ENCODE results near the gene TMPRSS4. TPM values are rescaled to one million over a fixed set of nuclear protein-coding genes. Genes with fewer than 3 reads are reported as not detected.

TMPRSS4 gene
- total RNA-seq, 1 experiment from 2014 or later, result not detected

DNA sequence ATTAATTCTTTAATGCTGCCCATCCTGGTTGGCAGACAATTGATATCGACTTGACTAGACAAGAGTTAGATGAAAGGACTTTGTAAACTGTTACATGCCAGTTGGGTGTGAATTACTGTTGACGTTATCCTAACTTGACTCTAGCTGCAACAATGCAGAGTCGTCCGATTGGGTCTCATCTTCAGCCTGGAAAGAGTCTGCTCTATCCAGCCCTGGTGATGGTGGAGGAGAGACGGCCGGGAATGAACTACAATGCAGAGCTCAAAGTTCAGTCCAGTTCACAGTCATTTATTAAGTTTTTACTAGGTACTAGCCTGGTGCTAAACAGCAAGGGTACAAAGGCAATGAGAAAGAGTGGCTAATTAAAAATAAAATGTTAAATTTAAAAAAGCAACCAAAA lies 14.8 kb downstream of the TMPRSS4 start:
- ChIA-PET CTCF (interaction anchor here (0.6 to 1.3 kb wide), 2 partner anchors 13 kb away, joined by 3 to 4 read pairs; no protein-coding TSS in a partner anchor), POLR2A (interaction anchor here (0.8 kb wide), 1 partner anchor 76 kb away, joined by 3 read pairs; no protein-coding TSS in a partner anchor)
- Mint-ChIP-seq H3K27ac (ENCODE audit: low read depth, unreplicated experiment) (no peak overlapping the region), H3K9me3 (ENCODE audit: unreplicated experiment) (no peaks in the 10 kb centered on the region), H3K36me3 (ENCODE audit: insufficient read depth, unreplicated experiment) (no peaks in the 10 kb centered on the region), H3K4me1 (ENCODE audit: insufficient read depth, unreplicated experiment) (peaks cover 6% of the 10 kb centered on the region), H3K27me3 (ENCODE audit: insufficient read depth, unreplicated experiment) (no peaks in the 10 kb centered on the region), H3K4me3 (ENCODE audit: unreplicated experiment) (no peak overlapping the region)
- intact Hi-C loops (cut with micrococcal nuclease), result no loop called here
- TF ChIP-seq, protein P1, sequence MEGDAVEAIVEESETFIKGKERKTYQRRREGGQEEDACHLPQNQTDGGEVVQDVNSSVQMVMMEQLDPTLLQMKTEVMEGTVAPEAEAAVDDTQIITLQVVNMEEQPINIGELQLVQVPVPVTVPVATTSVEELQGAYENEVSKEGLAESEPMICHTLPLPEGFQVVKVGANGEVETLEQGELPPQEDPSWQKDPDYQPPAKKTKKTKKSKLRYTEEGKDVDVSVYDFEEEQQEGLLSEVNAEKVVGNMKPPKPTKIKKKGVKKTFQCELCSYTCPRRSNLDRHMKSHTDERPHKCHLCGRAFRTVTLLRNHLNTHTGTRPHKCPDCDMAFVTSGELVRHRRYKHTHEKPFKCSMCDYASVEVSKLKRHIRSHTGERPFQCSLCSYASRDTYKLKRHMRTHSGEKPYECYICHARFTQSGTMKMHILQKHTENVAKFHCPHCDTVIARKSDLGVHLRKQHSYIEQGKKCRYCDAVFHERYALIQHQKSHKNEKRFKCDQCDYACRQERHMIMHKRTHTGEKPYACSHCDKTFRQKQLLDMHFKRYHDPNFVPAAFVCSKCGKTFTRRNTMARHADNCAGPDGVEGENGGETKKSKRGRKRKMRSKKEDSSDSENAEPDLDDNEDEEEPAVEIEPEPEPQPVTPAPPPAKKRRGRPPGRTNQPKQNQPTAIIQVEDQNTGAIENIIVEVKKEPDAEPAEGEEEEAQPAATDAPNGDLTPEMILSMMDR (IDR thresholded peaks at IDR 0.05; ENCODE audit: unreplicated experiment), result no peak
- DNase-seq (ENCODE audit: unreplicated experiment), result no peak
- no TSS peak for BruUV-seq (replicated peaks)

DNA sequence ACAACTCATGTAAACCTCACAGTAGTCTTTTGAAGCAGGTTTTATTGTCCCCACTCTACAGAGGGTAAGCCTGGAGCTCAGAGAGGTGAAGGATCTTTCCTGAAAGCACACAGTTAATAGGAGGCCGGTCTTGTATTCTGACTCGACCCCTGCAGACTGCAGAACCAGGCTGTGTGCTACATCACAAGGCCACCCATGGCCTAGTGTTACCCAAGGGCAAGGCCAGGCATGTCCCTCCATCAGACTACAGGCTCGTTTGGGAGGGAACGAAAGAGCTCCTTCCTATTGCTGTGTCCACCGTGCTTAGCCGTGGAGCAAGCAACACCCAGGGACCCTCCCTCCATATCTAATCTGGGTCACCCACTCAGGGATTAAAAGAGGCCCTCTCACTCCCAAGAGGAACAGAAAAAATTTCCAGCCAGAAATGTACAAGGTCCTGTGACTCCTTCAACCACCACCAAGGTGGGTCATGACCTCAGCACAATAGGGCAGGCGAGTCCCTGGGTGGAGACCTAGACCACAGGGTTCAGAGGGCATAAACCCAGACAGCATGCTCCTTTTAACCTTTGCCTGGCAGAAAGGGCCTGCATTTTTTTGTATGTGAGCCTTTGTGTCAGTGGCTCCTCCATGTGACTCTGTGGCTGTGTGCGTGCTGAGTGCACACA lies 16.2 kb downstream of the TMPRSS4 start:
- Mint-ChIP-seq H3K27me3 (ENCODE audit: insufficient read depth, unreplicated experiment) (peaks cover 7% of the 10 kb centered on the region), H3K27ac (ENCODE audit: low read depth, unreplicated experiment) (peak overlapping the region; percentile 11), H3K9me3 (ENCODE audit: unreplicated experiment) (no peaks in the 10 kb centered on the region), H3K36me3 (ENCODE audit: insufficient read depth, unreplicated experiment) (no peaks in the 10 kb centered on the region), H3K4me3 (ENCODE audit: unreplicated experiment) (no peak overlapping the region), H3K4me1 (ENCODE audit: insufficient read depth, unreplicated experiment) (peaks cover 6% of the 10 kb centered on the region)
- DNase-seq (ENCODE audit: unreplicated experiment), result peak; percentile 28
- ChIA-PET POLR2A (interaction anchor here (0.7 to 1.1 kb wide), 3 partner anchors 18 to 274 kb away, joined by 3 read pairs; no protein-coding TSS in a partner anchor), CTCF (interaction anchor here (0.5 to 1.3 kb wide), 2 partner anchors 15 to 41 kb away, joined by 3 to 4 read pairs; no protein-coding TSS in a partner anchor)
- intact Hi-C loops (cut with micrococcal nuclease), result no loop called here
- no TSS peak for BruUV-seq (replicated peaks)
- TF ChIP-seq, protein P1 (IDR thresholded peaks at IDR 0.05; ENCODE audit: unreplicated experiment), result no peak

DNA sequence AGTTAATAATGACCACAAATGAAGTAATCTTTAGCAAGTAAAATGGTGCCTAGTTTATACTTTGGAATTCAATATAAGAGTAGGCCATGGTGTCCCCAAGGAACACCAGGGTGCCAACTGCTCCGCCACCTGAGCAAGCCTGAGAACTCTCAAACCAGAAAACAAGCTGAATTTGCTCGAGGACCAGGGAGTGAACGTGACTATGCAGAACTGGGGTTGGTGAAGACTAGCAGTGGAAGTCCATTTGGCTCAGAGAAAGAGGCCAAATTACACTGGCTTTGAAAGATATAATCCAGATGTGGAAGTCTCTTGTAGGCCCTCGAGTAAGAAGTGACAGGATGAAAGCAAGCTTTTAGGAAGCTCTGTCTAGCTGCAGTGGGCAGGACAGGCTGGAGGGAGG lies 18.6 kb downstream of the TMPRSS4 start:
- Mint-ChIP-seq H3K27me3 (ENCODE audit: insufficient read depth, unreplicated experiment) (peaks cover 12% of the 10 kb centered on the region), H3K9me3 (ENCODE audit: unreplicated experiment) (no peaks in the 10 kb centered on the region), H3K36me3 (ENCODE audit: insufficient read depth, unreplicated experiment) (no peaks in the 10 kb centered on the region), H3K4me3 (ENCODE audit: unreplicated experiment) (no peak overlapping the region), H3K27ac (ENCODE audit: low read depth, unreplicated experiment) (no peak overlapping the region), H3K4me1 (ENCODE audit: insufficient read depth, unreplicated experiment) (peaks cover 5% of the 10 kb centered on the region)
- no TSS peak for BruUV-seq (replicated peaks)
- ChIA-PET POLR2A (no interaction called here), CTCF (no interaction called here)
- intact Hi-C loops (cut with micrococcal nuclease), result no loop called here
- TF ChIP-seq, protein P1 (IDR thresholded peaks at IDR 0.05; ENCODE audit: unreplicated experiment), result no peak
- no peak for DNase-seq (ENCODE audit: unreplicated experiment)

DNA sequence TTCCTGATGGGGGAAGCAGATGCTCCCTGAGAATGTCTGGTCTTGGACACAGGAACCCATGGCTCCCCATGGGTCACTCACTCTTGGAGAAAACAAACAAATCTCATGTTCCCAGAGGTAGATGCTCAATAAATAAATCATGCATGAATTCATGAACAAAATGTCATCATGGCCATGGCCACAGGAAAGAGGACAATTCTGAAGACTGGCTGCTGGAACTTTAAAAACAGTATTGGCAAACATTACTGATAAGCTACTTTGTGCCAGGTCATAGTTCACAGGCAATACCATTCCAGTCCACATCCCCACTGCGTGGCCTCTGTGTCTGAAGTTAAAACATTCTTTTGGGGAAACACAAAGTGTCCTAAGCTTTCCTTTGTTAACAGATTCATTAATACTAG lies 19.1 kb downstream of the TMPRSS4 start:
- intact Hi-C loops (cut with micrococcal nuclease), result no loop called here
- BruUV-seq (replicated peaks), result no TSS peak
- Mint-ChIP-seq H3K4me3 (ENCODE audit: unreplicated experiment) (no peak overlapping the region), H3K4me1 (ENCODE audit: insufficient read depth, unreplicated experiment) (no peaks in the 10 kb centered on the region), H3K9me3 (ENCODE audit: unreplicated experiment) (no peaks in the 10 kb centered on the region), H3K27me3 (ENCODE audit: insufficient read depth, unreplicated experiment) (peaks cover 12% of the 10 kb centered on the region), H3K27ac (ENCODE audit: low read depth, unreplicated experiment) (no peak overlapping the region), H3K36me3 (ENCODE audit: insufficient read depth, unreplicated experiment) (no peaks in the 10 kb centered on the region)
- TF ChIP-seq, protein P1 (IDR thresholded peaks at IDR 0.05; ENCODE audit: unreplicated experiment), result no peak
- ChIA-PET CTCF (interaction anchor here (1.0 kb wide), 1 partner anchor 13 kb away, joined by 3 read pairs; no protein-coding TSS in a partner anchor), POLR2A (no interaction called here)
- no peak for DNase-seq (ENCODE audit: unreplicated experiment)

All from MCF 10A (cell line).